Measurements from ENCODE around the gene SSMEM1. TPM values are rescaled to one million over a fixed set of nuclear protein-coding genes. Genes with fewer than 3 reads are reported as not detected.

Gene SSMEM1
- total and polyA plus RNA-seq, 9 of the 15 experiments (the other 6 are each of a cell fraction or from before 2014, with no cell fraction given), result 0.10 to 0.28 (median 0.18) TPM; not detected in 4

- WGBS (ENCODE audit: insufficient coverage, low coverage, missing lambda C conversion rate), result 95% methylated on average over 8 of the region's 8 CpGs
- POLR2A ChIA-PET, result interaction anchor here (0.6 to 2.9 kb wide), 12 partner anchors 9 to 945 kb away, joined by 3 to 34 read pairs (median 4); partner anchors contain the start of gene TMEM209
- in situ Hi-C loops (cut with MboI), result no loop called here
These were observed 47.2 kb upstream of the SSMEM1 start for GRCh38 chr7:130160455-130160854.

More at GRCh38 chr7:130160455-130160854, 47.2 kb upstream of the SSMEM1 start:
- Histone ChIP-seq H3K9me1 (ENCODE audit: control insufficient read depth, insufficient read depth, low read length) (no peaks in the 10 kb centered on the region), H3K9ac (ENCODE audit: insufficient read depth in 1 of 2, low read depth in 2 of 2, low read length in 2 of 2) (no peak overlapping the region), H3K79me2 (ENCODE audit: control insufficient read depth, insufficient read depth, low read length) (no peaks in the 10 kb centered on the region), H3K4me2 (ENCODE audit: insufficient read depth, low read length) (no peak overlapping the region), H2AFZ (ENCODE audit: low read depth, low read length) (no peak overlapping the region), H4K20me1 (replicated peaks; ENCODE audit: control insufficient read depth, insufficient read depth, low read length) (no peaks in the 10 kb centered on the region), H3K27me3 (ENCODE audit: control insufficient read depth in 2 of 2, insufficient read depth in 2 of 2, low read length in 2 of 2) (no peaks in the 10 kb centered on the region), H3K4me1 (replicated peaks in 1 of 2; ENCODE audit: control insufficient read depth in 2 of 2, insufficient read depth in 2 of 2, low read length in 2 of 2) (no peaks in the 10 kb centered on the region), H3K9me3 (replicated peaks; ENCODE audit: control insufficient read depth, insufficient read depth, low read depth, low read length) (peaks cover 14% of the 10 kb centered on the region), H3K36me3 (ENCODE audit: control insufficient read depth, insufficient read depth, low read length) (peaks cover 67% of the 10 kb centered on the region), H3K4me3 (no peak overlapping the region), H3K27ac (ENCODE audit: extremely low read depth, low read depth, low read length) (no peak overlapping the region)
- no TSS peak for BruUV-seq (replicated peaks)
- intact Hi-C loops (cut with micrococcal nuclease), result no loop called here
- CTCF ChIA-PET (ENCODE audit: low intra/inter-chr PET ratio), result no interaction called here
- TF ChIP-seq ZBTB33 (CRISPR knock-in tag; IDR thresholded peaks at IDR 0.05) (peak; percentile 74), ZNF146 (CRISPR knock-in tag; IDR thresholded peaks at IDR 0.05; ENCODE audit: unreplicated experiment) (no peak), KLF13 (tag; IDR thresholded peaks at IDR 0.05; ENCODE audit: borderline replicate concordance, low read depth) (no peak)
- FAIRE-seq (no peak), DNase-seq (ENCODE audit: extremely low read depth in 1 of 4, low spot score in 3 of 4) (no peak), ATAC-seq (no peak)
